H9 (cell line): ENCODE results near the gene RBFOX2. TPM values are rescaled to one million over a fixed set of nuclear protein-coding genes. Genes with fewer than 3 reads are reported as not detected.

Source experiments
- DNase-seq: peaks from one replicate; pipeline ENCODE4 v3.0.0-alpha.2; 2017
- H2AFZ ChIP-seq: one replicate; pipeline ENCODE4 v1.6.1; 2013; ENCODE audit warnings: mild to moderate bottlenecking, low read length, control low read depth, moderate library complexity
- H2AK5ac ChIP-seq: 2 replicates; pipeline ENCODE4 v1.6.1; 2013; ENCODE audit warnings: low read length, control low read depth, mixed read lengths; ENCODE audit not compliant: insufficient read length
- H2BK120ac ChIP-seq: one replicate; pipeline ENCODE4 v1.6.1; 2013; ENCODE audit warnings: low read depth, mild to moderate bottlenecking, low read length, control low read depth, inconsistent platforms; ENCODE audit not compliant: poor library complexity, severe bottlenecking
- H2BK12ac ChIP-seq: 2 replicates; pipeline ENCODE4 v1.6.1; 2013; ENCODE audit warnings: low read length, control low read depth, mixed read lengths, low read depth; ENCODE audit not compliant: insufficient read length
- H2BK15ac ChIP-seq: 2 replicates; pipeline ENCODE4 v1.6.1; 2013; ENCODE audit warnings: low read depth, low read length, control low read depth
- H2BK20ac ChIP-seq: one replicate; pipeline ENCODE4 v1.6.1; 2013; ENCODE audit warnings: low read depth, mild to moderate bottlenecking, low read length, control low read depth, inconsistent platforms; ENCODE audit not compliant: poor library complexity, severe bottlenecking
- H2BK5ac ChIP-seq: 2 replicates; pipeline ENCODE4 v1.6.1; 2013; ENCODE audit warnings: low read length, control low read depth, mixed read lengths; ENCODE audit not compliant: insufficient read length
- H3K14ac ChIP-seq: 2 replicates; pipeline ENCODE4 v1.6.1; 2013; ENCODE audit warnings: low read length, control low read depth; ENCODE audit not compliant: insufficient read depth
- H3K18ac ChIP-seq: 2 replicates; pipeline ENCODE4 v1.6.1; 2013; ENCODE audit warnings: low read depth, mild to moderate bottlenecking, mixed read lengths, low read length, control low read depth; ENCODE audit not compliant: insufficient read length
- H3K23ac ChIP-seq: 2 replicates; pipeline ENCODE4 v1.6.1; 2013; ENCODE audit warnings: low read length, control low read depth, mixed read lengths, low read depth; ENCODE audit not compliant: insufficient read length
- H3K23me2 ChIP-seq: 2 replicates; pipeline ENCODE4 v1.6.1; 2013; ENCODE audit warnings: low read depth, mild to moderate bottlenecking, mixed read lengths, low read length, control low read depth; ENCODE audit not compliant: insufficient read length, poor library complexity, severe bottlenecking
- H3K27ac ChIP-seq: 2 replicates; pipeline ENCODE4 v1.5.1; 2013; ENCODE audit warnings: low read length, control low read depth, mixed read lengths, low read depth; ENCODE audit not compliant: insufficient read length
- H3K27me3 ChIP-seq: 2 replicates; pipeline ENCODE4 v1.6.1; 2013; ENCODE audit warnings: low read length, control low read depth, inconsistent platforms; ENCODE audit not compliant: insufficient read depth
- H3K4ac ChIP-seq: 2 replicates; pipeline ENCODE4 v1.6.1; 2013; ENCODE audit warnings: low read depth, mild to moderate bottlenecking, control low read depth, inconsistent platforms, low read length, moderate library complexity
- H3K4me1 ChIP-seq: 2 replicates; pipeline ENCODE4 v1.6.1; 2013; ENCODE audit warnings: low read length, control low read depth, inconsistent platforms; ENCODE audit not compliant: insufficient read depth
- H3K4me2 ChIP-seq: 2 replicates; pipeline ENCODE4 v1.6.1; 2013; ENCODE audit warnings: low read length, control low read depth, mixed read lengths; ENCODE audit not compliant: insufficient read length, insufficient read depth
- H3K56ac ChIP-seq: 2 replicates; pipeline ENCODE4 v1.6.1; 2013; ENCODE audit warnings: low read depth, mild to moderate bottlenecking, mixed read lengths, low read length, control low read depth; ENCODE audit not compliant: insufficient read length
- H3K79me1 ChIP-seq: 2 replicates; pipeline ENCODE4 v1.6.1; 2013; ENCODE audit warnings: low read depth, mild to moderate bottlenecking, moderate library complexity, low read length, control low read depth, inconsistent platforms; ENCODE audit not compliant: insufficient read depth, poor library complexity, severe bottlenecking
- H3K79me2 ChIP-seq: 2 replicates; pipeline ENCODE4 v1.6.1; 2013; ENCODE audit warnings: low read length, control low read depth, inconsistent platforms; ENCODE audit not compliant: insufficient read depth
- H3K9ac ChIP-seq: 2 replicates; pipeline ENCODE4 v1.6.1; 2013; ENCODE audit warnings: low read length, control low read depth, mixed read lengths; ENCODE audit not compliant: insufficient read length; ENCODE audit errors: extremely low read depth
- H3K9me3 ChIP-seq: one replicate; pipeline ENCODE4 v1.6.1; 2013; ENCODE audit warnings: low read depth, low read length, inconsistent platforms; ENCODE audit not compliant: control insufficient read depth
- H3T11ph ChIP-seq: one replicate; pipeline ENCODE4 v1.6.1; 2013; ENCODE audit warnings: mild to moderate bottlenecking, low read length, control low read depth, inconsistent platforms
- H4K20me1 ChIP-seq: one replicate; pipeline ENCODE4 v1.6.1; 2013; ENCODE audit not compliant: control insufficient read depth, insufficient read length, insufficient read depth
- H4K5ac ChIP-seq: 2 replicates; pipeline ENCODE4 v1.6.1; 2013; ENCODE audit warnings: low read depth, mild to moderate bottlenecking, mixed read lengths, low read length, control low read depth; ENCODE audit not compliant: insufficient read length
- H4K8ac ChIP-seq: replicated peaks from 2 replicates; pipeline ENCODE4 v1.6.1; 2013; ENCODE audit warnings: low read length, control low read depth, mixed read lengths, low read depth; ENCODE audit not compliant: insufficient read length
- H4K91ac ChIP-seq: 2 replicates; pipeline ENCODE4 v1.6.1; 2013; ENCODE audit warnings: low read depth, mild to moderate bottlenecking, moderate library complexity, mixed read lengths, low read length, control low read depth; ENCODE audit not compliant: insufficient read length
- H3K27ac Mint-ChIP-seq, 3 experiments: 2 replicates in 2 of 3; 3 replicates in 1 of 3; pipeline ENCODE4 v1.8.0; 2020 to 2021; ENCODE audit warnings: mixed read lengths in 3 of 3, mild to moderate bottlenecking in 1 of 3, moderate library complexity in 1 of 3
- H3K27me3 Mint-ChIP-seq: 2 replicates; pipeline ENCODE4 v1.8.0; 2021; ENCODE audit warnings: low read depth, mild to moderate bottlenecking, moderate library complexity, mixed read lengths
- H3K36me3 Mint-ChIP-seq, 3 experiments: 2 replicates in 2 of 3; 3 replicates in 1 of 3; pipeline ENCODE4 v1.8.0; 2020 to 2021; ENCODE audit warnings: low read depth in 3 of 3, mixed read lengths in 3 of 3; ENCODE audit not compliant: insufficient read depth in 1 of 3
- H3K4me1 Mint-ChIP-seq, 2 experiments: 2 replicates each; pipeline ENCODE4 v1.8.0; 2020; ENCODE audit warnings: mixed read lengths in 2 of 2
- H3K4me3 Mint-ChIP-seq, 2 experiments: 2 replicates in 1 of 2; 3 replicates in 1 of 2; pipeline ENCODE4 v1.8.0; 2020 to 2021; ENCODE audit warnings: mild to moderate bottlenecking in 2 of 2, mixed read lengths in 2 of 2, moderate library complexity in 1 of 2
- H3K9me3 Mint-ChIP-seq, 2 experiments: 2 replicates in 1 of 2; 3 replicates in 1 of 2; pipeline ENCODE4 v1.8.0; 2020; ENCODE audit warnings: mild to moderate bottlenecking in 2 of 2, mixed read lengths in 2 of 2, moderate library complexity in 1 of 2
- CTCF ChIP-seq: fragments of 200-600 bp; sonication (generic); conservative IDR thresholded peaks from 3 replicates; pipeline ENCODE4 v1.8.0; 2021; ENCODE audit warnings: antibody characterized with exemption, mild to moderate bottlenecking
- WGBS: extraction: QIAGEN DNeasy Blood & Tissue Kit; methylation state at CpG from one replicate; pipeline ENCODE4 v1.1.7; 2013; ENCODE audit warnings: missing lambda C conversion rate, low lambda C conversion rate, mixed read lengths; ENCODE audit not compliant: insufficient read length; ENCODE audit errors: extremely low coverage; 5-methylcytosine and 5-hydroxymethylcytosine counted together
- total RNA-seq: library from RNA; stranded (reverse); gene quantifications from 2 replicates; pipeline ENCODE4 v1.2.1, GENCODE V29; 2021

Gene RBFOX2
- total RNA-seq, 1 experiment from 2014 or later = 84.7 TPM

- H2BK20ac ChIP-seq = no peak overlapping the region
- H4K91ac ChIP-seq = no peak overlapping the region
- H2BK120ac ChIP-seq = no peak overlapping the region
- H3K23ac ChIP-seq = no peak overlapping the region
- H3K9ac ChIP-seq = no peak overlapping the region
- no peak overlapping the region for H4K5ac ChIP-seq
- no peak overlapping the region for H3K56ac ChIP-seq
- H3K79me1 ChIP-seq = peaks cover 3% of the 10 kb centered on the region
- H3K27ac ChIP-seq = no peak overlapping the region
- peaks cover 8% of the 10 kb centered on the region; the same call in 1 of the 2 replicates for H3K79me2 ChIP-seq
- no peak overlapping the region for H2BK12ac ChIP-seq
- H2AK5ac ChIP-seq = no peak overlapping the region
- H2BK15ac ChIP-seq = no peak overlapping the region
- H3K9me3 Mint-ChIP-seq = no peaks in the 10 kb centered on the region
- no peak overlapping the region for H3K27ac Mint-ChIP-seq
- H3K18ac ChIP-seq = no peak overlapping the region
- no peaks in the 10 kb centered on the region for H3K9me3 ChIP-seq
- H3K4me1 ChIP-seq = peaks cover 14% of the 10 kb centered on the region
- H4K20me1 ChIP-seq = no peaks in the 10 kb centered on the region
- no peak for TF ChIP-seq CTCF
- no peak overlapping the region for H3K4me2 ChIP-seq
- H2AFZ ChIP-seq = no peak overlapping the region
- DNase-seq = no peak
- H3K27me3 Mint-ChIP-seq = no peaks in the 10 kb centered on the region
- no peaks in the 10 kb centered on the region for H3K23me2 ChIP-seq
- WGBS = no CpG with 5 or more reads among the region's 2 CpGs
- no peak overlapping the region for H2BK5ac ChIP-seq
- H3K4ac ChIP-seq = no peak overlapping the region
- H3K4me3 Mint-ChIP-seq = no peak overlapping the region
- no peaks in the 10 kb centered on the region for H3K27me3 ChIP-seq
- no peak overlapping the region for H3T11ph ChIP-seq
- H3K36me3 Mint-ChIP-seq = no peaks in the 10 kb centered on the region; a peak in 1 of 7 replicates
- H3K4me1 Mint-ChIP-seq = peaks cover 44 to 47% of the 10 kb centered on the region in 2 experiments
- no peak overlapping the region for H4K8ac ChIP-seq
- no peak overlapping the region for H3K14ac ChIP-seq
Observed at GRCh38 chr22:35910926-35911325, 117.7 kb downstream of the RBFOX2 start.
